SK-N-MC (cell line): ENCODE measurements around the gene MTG2.

Source experiments
- EZH2 ChIP-seq: fragments of 200-600 bp; sonication (generic); IDR thresholded peaks from one replicate; pipeline ENCODE4 v1.6.1; 2017; ENCODE audit warnings: antibody characterized with exemption
- POLR2AphosphoS5 ChIP-seq: IDR thresholded peaks from 2 replicates; pipeline ENCODE4 v1.6.1; 2012; ENCODE audit warnings: mild to moderate bottlenecking, low read depth, low read length, borderline replicate concordance

DNA sequence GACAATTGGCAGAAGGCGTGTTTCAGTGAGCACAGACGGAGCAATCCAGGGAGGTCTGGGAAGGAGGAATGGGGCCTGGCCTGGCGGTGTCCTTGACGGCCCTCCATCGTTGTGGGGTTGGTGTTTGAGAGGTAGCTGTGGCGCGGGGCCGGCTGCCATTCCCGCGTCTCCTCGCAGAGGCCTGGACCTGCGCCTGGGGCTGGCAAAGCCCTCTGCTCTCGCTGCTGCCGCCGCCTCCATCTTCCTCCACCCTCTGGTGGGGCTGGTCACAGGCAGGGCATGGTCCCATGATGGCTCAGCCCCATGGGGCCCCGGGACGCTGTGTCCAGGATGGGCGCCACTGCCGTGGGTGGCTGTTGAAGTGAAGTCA, 63.1 kb downstream of the MTG2 start:
- TF ChIP-seq POLR2AphosphoS5: no peak
- TF ChIP-seq EZH2: no peak
